IMR-90 (cell line): ENCODE data around the gene SRBD1. TPM values are rescaled to one million over a fixed set of nuclear protein-coding genes. Genes with fewer than 3 reads are reported as not detected.

Experiments
- ATAC-seq: fragments of 200-7000 bp; cut with Tn5 transposase; 2 replicates; pipeline ENCODE4 v1.9.1; 2020; ENCODE audit warnings: low read depth, mild to moderate bottlenecking, moderate library complexity
- BruUV-seq: library from RNA; stranded (reverse); fragments of 400-500 nt; replicated peaks from 2 replicates; lab custom pipeline; 2021; lab: Mats Ljungman, UMichigan
- CTCF ChIA-PET: fragments of 300-600 bp; formaldehyde crosslinking; extraction: SDS; loops from one replicate; lab custom pipeline; 2021; ENCODE audit warnings: antibody characterized with exemption; lab: Yijun Ruan, JAX
- POLR2A ChIA-PET: fragments of 300-600 bp; sonication (Branson Sonifier 250); formaldehyde crosslinking; loops from one replicate; lab custom pipeline; 2022; ENCODE audit warnings: antibody characterized with exemption; ENCODE audit not compliant: unreplicated experiment; lab: Charles Lee
- DNase-seq: peaks from one replicate; pipeline ENCODE4 v3.0.0; 2013
- H2AFZ ChIP-seq: replicated peaks from 2 replicates; pipeline ENCODE3; 2013; ENCODE audit warnings: low read length, mild to moderate bottlenecking; ENCODE audit not compliant: poor library complexity
- H2AK5ac ChIP-seq: 2 replicates; pipeline ENCODE4 v1.6.1; 2013; ENCODE audit warnings: low read depth, low read length, inconsistent platforms
- H2AK9ac ChIP-seq: replicated peaks from 2 replicates; pipeline ENCODE3; 2013; ENCODE audit warnings: mild to moderate bottlenecking, low read depth, low read length, moderate library complexity; ENCODE audit not compliant: poor library complexity
- H2BK120ac ChIP-seq: 2 replicates; pipeline ENCODE4 v1.6.1; 2013; ENCODE audit warnings: low read depth, low read length, inconsistent platforms
- H2BK15ac ChIP-seq: 3 replicates; pipeline ENCODE4 v1.6.1; 2013; ENCODE audit warnings: low read depth, low read length, inconsistent platforms
- H2BK20ac ChIP-seq: 2 replicates; pipeline ENCODE4 v1.6.1; 2013; ENCODE audit warnings: low read depth, mild to moderate bottlenecking, inconsistent platforms, low read length, moderate library complexity
- H2BK5ac ChIP-seq: 2 replicates; pipeline ENCODE4 v1.6.1; 2013; ENCODE audit warnings: mild to moderate bottlenecking, low read depth, low read length, inconsistent platforms; ENCODE audit not compliant: poor library complexity, severe bottlenecking
- H3K14ac ChIP-seq: replicated peaks from 2 replicates; pipeline ENCODE4 v1.6.1; 2013; ENCODE audit warnings: low read depth, low read length, inconsistent platforms
- H3K18ac ChIP-seq: 2 replicates; pipeline ENCODE4 v1.6.1; 2013; ENCODE audit warnings: low read depth, low read length, control low read depth
- H3K23ac ChIP-seq: 2 replicates; pipeline ENCODE4 v1.6.1; 2013; ENCODE audit warnings: low read depth, low read length, inconsistent platforms
- H3K27ac ChIP-seq: 2 replicates; pipeline ENCODE4 v1.5.1; 2013; ENCODE audit warnings: mild to moderate bottlenecking, control low read depth, low read length; ENCODE audit not compliant: insufficient read depth
- H3K27me3 ChIP-seq: 2 replicates; pipeline ENCODE4 v1.6.1; 2013; ENCODE audit warnings: low read length; ENCODE audit not compliant: control insufficient read depth, insufficient read depth
- H3K36me3 ChIP-seq: 2 replicates; pipeline ENCODE4 v1.6.1; 2013; ENCODE audit warnings: low read length, mixed read lengths; ENCODE audit not compliant: control insufficient read depth, insufficient read depth
- H3K4ac ChIP-seq: 2 replicates; pipeline ENCODE4 v1.6.1; 2013; ENCODE audit warnings: low read depth, low read length, inconsistent platforms
- H3K4me1 ChIP-seq: 2 replicates; pipeline ENCODE4 v1.6.1; 2013; ENCODE audit warnings: low read length, mixed read lengths; ENCODE audit not compliant: control insufficient read depth, insufficient read depth
- H3K4me2 ChIP-seq: 2 replicates; pipeline ENCODE4 v1.6.1; 2013; ENCODE audit warnings: low read depth, mild to moderate bottlenecking, control low read depth, low read length, moderate library complexity
- H3K4me3 ChIP-seq: 2 replicates; pipeline ENCODE4 v1.5.1; 2013; ENCODE audit warnings: low read depth, mild to moderate bottlenecking, control low read depth, low read length, moderate library complexity; ENCODE audit not compliant: insufficient read depth
- H3K56ac ChIP-seq: 2 replicates; pipeline ENCODE4 v1.6.1; 2013; ENCODE audit warnings: low read length, inconsistent platforms; ENCODE audit not compliant: insufficient read depth; ENCODE audit errors: extremely low read depth
- H3K79me1 ChIP-seq, 2 experiments: 2 replicates each; pipeline ENCODE4 v1.6.1; 2013; ENCODE audit warnings: low read length in 2 of 2, inconsistent platforms in 1 of 2, low read depth in 1 of 2
- H3K9ac ChIP-seq: 2 replicates; pipeline ENCODE4 v1.6.1; 2013; ENCODE audit warnings: low read depth, low read length, control low read depth
- H3K9me1 ChIP-seq: 2 replicates; pipeline ENCODE4 v1.6.1; 2013; ENCODE audit warnings: low read length, inconsistent platforms; ENCODE audit not compliant: insufficient read depth
- H3K9me3 ChIP-seq: 2 replicates; pipeline ENCODE4 v1.6.1; 2013; ENCODE audit warnings: low read length; ENCODE audit not compliant: control insufficient read depth, insufficient read depth
- H4K20me1 ChIP-seq: 2 replicates; pipeline ENCODE4 v1.6.1; 2013; ENCODE audit warnings: low read length, inconsistent platforms; ENCODE audit not compliant: insufficient read depth
- H4K5ac ChIP-seq: 2 replicates; pipeline ENCODE4 v1.6.1; 2013; ENCODE audit warnings: mild to moderate bottlenecking, low read depth, low read length, control low read depth
- H4K8ac ChIP-seq, 2 experiments: 2 replicates each; pipeline ENCODE4 v1.6.1; 2013; ENCODE audit warnings: low read depth in 2 of 2, low read length in 2 of 2, control low read depth in 1 of 2, inconsistent platforms in 1 of 2
- H4K91ac ChIP-seq: 2 replicates; pipeline ENCODE4 v1.6.1; 2013; ENCODE audit warnings: low read depth, low read length, inconsistent platforms; ENCODE audit not compliant: insufficient read depth
- CEBPB ChIP-seq: IDR thresholded peaks from 2 replicates; pipeline ENCODE4 v1.6.1; 2012; ENCODE audit warnings: low read depth, low read length, improper control_type of control experiment
- MAFK ChIP-seq: IDR thresholded peaks from 2 replicates; pipeline ENCODE4 v1.6.1; 2012; ENCODE audit warnings: low read depth, low read length, improper control_type of control experiment
- MAZ ChIP-seq: IDR thresholded peaks from 2 replicates; pipeline ENCODE4 v1.6.1; 2012; ENCODE audit warnings: low read depth, mild to moderate bottlenecking, low read length, improper control_type of control experiment, moderate library complexity, borderline replicate concordance
- MXI1 ChIP-seq: IDR thresholded peaks from 2 replicates; pipeline ENCODE4 v1.6.1; 2012; ENCODE audit warnings: low read depth, mild to moderate bottlenecking, low read length, moderate library complexity, borderline replicate concordance
- RAD21 ChIP-seq: IDR thresholded peaks from 2 replicates; pipeline ENCODE4 v1.6.1; 2012; ENCODE audit warnings: low read length, improper control_type of control experiment
- SMC3 ChIP-seq: fragments of 150-350 bp; IDR thresholded peaks from 2 replicates; pipeline ENCODE4 v1.6.1; 2016; ENCODE audit warnings: low read depth, mild to moderate bottlenecking, antibody characterized with exemption, low read length, moderate library complexity
- WGBS, 2 experiments: methylation state at CpG; one replicate each; pipeline versions ENCODE4 v1.1.5 to v1.1.7; 2013; ENCODE audit warnings: missing lambda C conversion rate in 2 of 2; ENCODE audit not compliant: insufficient read length in 1 of 2; ENCODE audit errors: extremely low coverage in 2 of 2; 5-methylcytosine and 5-hydroxymethylcytosine counted together
- dilution Hi-C: fragments of 300-500 bp; cut with HindIII; formaldehyde crosslinking; loops from one replicate; pipeline ENCODE4 v1.14.3; 2018; ENCODE audit warnings: low sequenced_read_pairs; ENCODE audit not compliant: unreplicated experiment
- in situ Hi-C: fragments of 300-500 bp; cut with MboI; formaldehyde crosslinking; loops from 3 replicates; pipeline ENCODE4 v1.14.3; 2019; ENCODE audit warnings: low sequenced_read_pairs, inconsistent platforms, mixed read lengths
- intact Hi-C: fragments of 100-400 bp; cut with micrococcal nuclease; formaldehyde crosslinking; loops from 2 replicates; pipeline ENCODE4 v1.10.0; 2022
- polyA plus RNA-seq, 3 experiments: library from polyadenylated mRNA; depleted of rRNA; stranded (reverse); fragments of >200 nt; gene quantifications; 2 replicates each; pipeline ENCODE4 v1.2.3, GENCODE V29; 2012; ENCODE audit warnings: low replicate concordance in 1 of 3
- total RNA-seq: library from RNA; depleted of rRNA; stranded (reverse); fragments of >200 nt; gene quantifications from 2 replicates; pipeline ENCODE4 v1.2.3, GENCODE V29; 2012
- TF ChIP-seq, protein P1 (sequence below): conservative IDR thresholded peaks from 2 replicates; pipeline ENCODE4 v1.5.1; 2012; ENCODE audit warnings: mild to moderate bottlenecking, low read depth, low read length, improper control_type of control experiment

Gene SRBD1
- total and polyA plus RNA-seq, 2 of the 4 experiments (the other 2 are of a cell fraction), result 3.5 to 14.7 TPM

DNA sequence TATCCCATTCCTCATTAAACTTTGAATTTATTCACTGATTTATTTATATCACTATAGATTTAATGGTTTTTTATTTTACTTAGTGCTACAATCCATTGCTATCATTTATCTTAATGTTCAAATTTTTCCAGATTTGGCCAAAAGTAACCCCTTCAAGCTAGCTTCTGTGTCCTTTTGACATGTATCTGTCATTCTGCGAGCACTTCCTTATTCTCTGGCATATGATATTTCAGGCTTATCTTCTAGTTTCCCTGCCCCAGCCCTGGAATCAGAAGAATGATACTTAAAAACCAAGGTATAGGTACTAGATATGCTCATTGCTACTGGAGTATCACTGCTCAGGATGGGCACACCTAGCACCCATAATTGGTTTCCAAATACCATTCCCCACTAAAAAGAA, 28.5 kb downstream of the SRBD1 start:
- Histone ChIP-seq H2BK20ac (no peak overlapping the region), H3K9me3 (no peaks in the 10 kb centered on the region), H4K5ac (no peak overlapping the region), H3K4me2 (no peak overlapping the region), H2AK5ac (no peak overlapping the region), H2AFZ (no peak overlapping the region), H2AK9ac (no peak overlapping the region), H3K4ac (no peak overlapping the region), H3K9me1 (no peaks in the 10 kb centered on the region), H3K56ac (no peak overlapping the region), H2BK15ac (no peak overlapping the region), H4K8ac (no peak overlapping the region), H4K20me1 (no peaks in the 10 kb centered on the region), H3K4me1 (peaks cover 2% of the 10 kb centered on the region; the same call in 1 of the 2 replicates), H3K79me1 (peaks cover 2 to 4% of the 10 kb centered on the region in 2 experiments; a peak in 1 of 4 replicates), H3K23ac (no peak overlapping the region), H3K27ac (no peak overlapping the region), H3K4me3 (no peak overlapping the region), H2BK5ac (no peak overlapping the region), H3K27me3 (no peaks in the 10 kb centered on the region), H3K14ac (no peak overlapping the region), H3K9ac (no peak overlapping the region), H2BK120ac (no peak overlapping the region), H3K36me3 (no peaks in the 10 kb centered on the region), H3K18ac (no peak overlapping the region), H4K91ac (no peak overlapping the region)
- ATAC-seq (no peak), DNase-seq (no peak)
- BruUV-seq, result no TSS peak
- WGBS, 2 experiments, result no CpG with 5 or more reads among the region's 1 CpG
- ChIA-PET POLR2A (no interaction called here), CTCF (no interaction called here)
- intact Hi-C loops (no loop called here), dilution Hi-C loops (no loop called here), in situ Hi-C loops (no loop called here)
- TF ChIP-seq MAFK (no peak), SMC3 (no peak), MXI1 (no peak), MAZ (no peak), RAD21 (no peak), CEBPB (no peak)
- TF ChIP-seq, protein P1, sequence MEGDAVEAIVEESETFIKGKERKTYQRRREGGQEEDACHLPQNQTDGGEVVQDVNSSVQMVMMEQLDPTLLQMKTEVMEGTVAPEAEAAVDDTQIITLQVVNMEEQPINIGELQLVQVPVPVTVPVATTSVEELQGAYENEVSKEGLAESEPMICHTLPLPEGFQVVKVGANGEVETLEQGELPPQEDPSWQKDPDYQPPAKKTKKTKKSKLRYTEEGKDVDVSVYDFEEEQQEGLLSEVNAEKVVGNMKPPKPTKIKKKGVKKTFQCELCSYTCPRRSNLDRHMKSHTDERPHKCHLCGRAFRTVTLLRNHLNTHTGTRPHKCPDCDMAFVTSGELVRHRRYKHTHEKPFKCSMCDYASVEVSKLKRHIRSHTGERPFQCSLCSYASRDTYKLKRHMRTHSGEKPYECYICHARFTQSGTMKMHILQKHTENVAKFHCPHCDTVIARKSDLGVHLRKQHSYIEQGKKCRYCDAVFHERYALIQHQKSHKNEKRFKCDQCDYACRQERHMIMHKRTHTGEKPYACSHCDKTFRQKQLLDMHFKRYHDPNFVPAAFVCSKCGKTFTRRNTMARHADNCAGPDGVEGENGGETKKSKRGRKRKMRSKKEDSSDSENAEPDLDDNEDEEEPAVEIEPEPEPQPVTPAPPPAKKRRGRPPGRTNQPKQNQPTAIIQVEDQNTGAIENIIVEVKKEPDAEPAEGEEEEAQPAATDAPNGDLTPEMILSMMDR, result no peak
